Uterus (tissue), 4 donors: ENCODE data around the gene SKI. TPM values are rescaled to one million over a fixed set of nuclear protein-coding genes. Genes with fewer than 3 reads are reported as not detected.

ENCODE experiments used
- DNase-seq, 2 donors: peaks; one replicate each; pipeline ENCODE4 v3.0.0-alpha.2; 2019 to 2020
- H3K27ac ChIP-seq, 2 donors: fragments of 200-600 bp; sonication (generic); 1 replicate in 1 of 2; 2 replicates in 1 of 2; pipeline ENCODE4 v1.5.1; 2016 to 2018
- H3K27me3 ChIP-seq, 2 donors: fragments of 200-600 bp; sonication (generic); one replicate each; pipeline ENCODE4 v1.5.1; 2018 to 2019; ENCODE audit warnings: control low read depth in 1 of 2
- H3K36me3 ChIP-seq, 2 donors: fragments of 200-600 bp; sonication (generic); one replicate each; pipeline ENCODE4 v1.5.1; 2019; ENCODE audit warnings: control low read depth in 1 of 2
- H3K4me1 ChIP-seq, 2 donors: fragments of 200-600 bp; sonication (generic); one replicate each; pipeline ENCODE4 v1.5.1; 2018 to 2019; ENCODE audit warnings: control low read depth in 1 of 2
- H3K4me3 ChIP-seq, 2 donors: fragments of 200-600 bp; sonication (generic); 1 replicate in 1 of 2; 2 replicates in 1 of 2; pipeline ENCODE4 v1.5.1; 2018 to 2019; ENCODE audit warnings: mild to moderate bottlenecking in 1 of 2
- H3K9me3 ChIP-seq, 2 donors: fragments of 200-600 bp; sonication (generic); one replicate each; pipeline ENCODE4 v1.5.1; 2019; ENCODE audit warnings: control low read depth in 1 of 2
- CTCF ChIP-seq, 4 experiments: fragments of 200-600 bp in 2 of 4; fragments of 450-650 bp in 2 of 4; sonication (generic) in 2 of 4; IDR thresholded peaks; one replicate each; pipeline ENCODE4 v1.5.1; 2016 to 2019; ENCODE audit warnings: antibody characterized with exemption in 4 of 4, mild to moderate bottlenecking in 2 of 4, moderate library complexity in 1 of 4
- POLR2A ChIP-seq, 2 donors: fragments of 450-650 bp; IDR thresholded peaks; one replicate each; pipeline ENCODE4 v1.6.1; 2016; ENCODE audit warnings: antibody characterized with exemption in 2 of 2, mild to moderate bottlenecking in 1 of 2, moderate library complexity in 1 of 2
- intact Hi-C: fragments of 100-400 bp; cut with DNase I; formaldehyde crosslinking; loops from one replicate; pipeline ENCODE4 v1.15.1; 2023; ENCODE audit warnings: low total_unique reads
- total RNA-seq, 4 donors: library from RNA; depleted of rRNA in 3 of 4; stranded (reverse); fragments of >200 nt in 3 of 4; gene quantifications; one replicate each; pipeline versions ENCODE4 v1.1.0 to v1.2.4, GENCODE V29; 2014 to 2023
- donor health status: DM: yes; HTN: yes; CAD: no.

Gene SKI
- total RNA-seq, 4 donors from 2014 or later = 22.8 to 148 (median 34.9) TPM

GRCh38 chr1:2279210-2279639 is 51.1 kb downstream of the SKI start:
- peak; percentile 70 to 73 for DNase-seq
- intact Hi-C loops = no loop called here
- no peaks in the 10 kb centered on the region for H3K9me3 ChIP-seq
- no peaks in the 10 kb centered on the region for H3K36me3 ChIP-seq
- H3K27ac ChIP-seq = peak overlapping the region; percentile 55 to 59
- H3K27me3 ChIP-seq = no peaks in the 10 kb centered on the region
- TF ChIP-seq POLR2A (IDR thresholded peaks at IDR 0.05) = no peak
- no peak for TF ChIP-seq CTCF (IDR thresholded peaks at IDR 0.05)
- peaks cover 5 to 47% of the 10 kb centered on the region in 2 donors for H3K4me1 ChIP-seq
- H3K4me3 ChIP-seq = no peak overlapping the region

GRCh38 chr1:2279817-2280216 is 51.7 kb downstream of the SKI start:
- Histone ChIP-seq H3K27me3 (no peaks in the 10 kb centered on the region), H3K4me3 (no peak overlapping the region), H3K36me3 (no peaks in the 10 kb centered on the region), H3K4me1 (peaks cover 5 to 46% of the 10 kb centered on the region in 2 donors), H3K27ac (peak overlapping the region; percentile 55 to 59), H3K9me3 (no peaks in the 10 kb centered on the region)
- TF ChIP-seq CTCF (IDR thresholded peaks at IDR 0.05) = no peak
- TF ChIP-seq POLR2A (IDR thresholded peaks at IDR 0.05) = no peak
- intact Hi-C loops = no loop called here
- DNase-seq = no peak

GRCh38 chr1:2282556-2283270 is 54.6 kb downstream of the SKI start:
- DNase-seq = no peak
- Histone ChIP-seq H3K27ac (no peak overlapping the region), H3K4me1 (peaks cover 5 to 38% of the 10 kb centered on the region in 2 donors), H3K36me3 (no peaks in the 10 kb centered on the region), H3K9me3 (no peaks in the 10 kb centered on the region), H3K27me3 (no peaks in the 10 kb centered on the region), H3K4me3 (no peak overlapping the region)
- intact Hi-C loops = no loop called here
- no peak for TF ChIP-seq CTCF (IDR thresholded peaks at IDR 0.05)

GRCh38 chr1:2283371-2283990 is 55.4 kb downstream of the SKI start:
- DNase-seq = no peak
- H3K27ac ChIP-seq = peak overlapping the region in 1 of 2 donors; percentile 6
- H3K9me3 ChIP-seq = no peaks in the 10 kb centered on the region
- intact Hi-C loops = no loop called here
- no peak overlapping the region for H3K4me3 ChIP-seq
- no peak for TF ChIP-seq CTCF (IDR thresholded peaks at IDR 0.05)
- H3K27me3 ChIP-seq = no peaks in the 10 kb centered on the region
- H3K4me1 ChIP-seq = peaks cover 5 to 34% of the 10 kb centered on the region in 2 donors
- no peaks in the 10 kb centered on the region for H3K36me3 ChIP-seq
